WTC11 (cell line): ENCODE measurements around the gene RNGTT.

Experiments
- ATF3 ChIP-seq: sonication (generic); formaldehyde crosslinking; conservative IDR thresholded peaks from 2 replicates; pipeline ENCODE4 v1.8.1; 2022; ENCODE audit warnings: mild to moderate bottlenecking, missing genetic modification reagents
- CBFB ChIP-seq: sonication (generic); formaldehyde crosslinking; IDR thresholded peaks from 2 replicates; pipeline ENCODE4 v1.8.1; 2022; ENCODE audit warnings: mild to moderate bottlenecking, low read depth, missing genetic modification reagents
- CREB1 ChIP-seq: sonication (generic); formaldehyde crosslinking; IDR thresholded peaks from 2 replicates; pipeline ENCODE4 v1.8.0; 2023; ENCODE audit warnings: mild to moderate bottlenecking, missing genetic modification reagents
- ETV6 ChIP-seq: sonication (generic); formaldehyde crosslinking; IDR thresholded peaks from 2 replicates; pipeline ENCODE4 v1.8.1; 2022; ENCODE audit warnings: mild to moderate bottlenecking, missing genetic modification reagents
- GABPB1 ChIP-seq: sonication (generic); formaldehyde crosslinking; IDR thresholded peaks from 2 replicates; pipeline ENCODE4 v1.8.1; 2023; ENCODE audit warnings: mild to moderate bottlenecking, missing genetic modification reagents
- MLX ChIP-seq: sonication (generic); formaldehyde crosslinking; IDR thresholded peaks from 2 replicates; pipeline ENCODE4 v1.8.1; 2023; ENCODE audit warnings: mild to moderate bottlenecking, missing genetic modification reagents, moderate library complexity
- RELA ChIP-seq: sonication (generic); formaldehyde crosslinking; IDR thresholded peaks from 2 replicates; pipeline ENCODE4 v1.8.1; 2022; ENCODE audit warnings: missing genetic modification reagents, mild to moderate bottlenecking, borderline replicate concordance
- ZNF281 ChIP-seq: sonication (generic); formaldehyde crosslinking; IDR thresholded peaks from 2 replicates; pipeline ENCODE4 v1.8.0; 2023; ENCODE audit warnings: mild to moderate bottlenecking, missing genetic modification reagents
- TF ChIP-seq, protein P1 (sequence below): fragments of 250-450 bp; sonication (Bioruptor Pico); IDR thresholded peaks from 2 replicates; pipeline ENCODE4 v1.9.0; 2021; ENCODE audit warnings: mild to moderate bottlenecking
- TF ChIP-seq, protein P2 (sequence below): fragments of 200-600 bp; IDR thresholded peaks from 2 replicates; pipeline ENCODE4 v1.8.0; 2022; ENCODE audit warnings: antibody characterized with exemption
- TF ChIP-seq, protein P3 (sequence below): fragments of 250-450 bp; sonication (Bioruptor Pico); IDR thresholded peaks from 2 replicates; pipeline ENCODE4 v2.1.2; 2022; ENCODE audit warnings: mild to moderate bottlenecking, moderate library complexity
- TF ChIP-seq, protein P4 (sequence below): sonication (generic); formaldehyde crosslinking; IDR thresholded peaks from 2 replicates; pipeline ENCODE4 v1.8.1; 2022; ENCODE audit warnings: low read depth, missing genetic modification reagents, borderline replicate concordance
- TF ChIP-seq, protein P5 (sequence below): sonication (generic); formaldehyde crosslinking; IDR thresholded peaks from 2 replicates; pipeline ENCODE4 v1.8.1; 2023; ENCODE audit warnings: mild to moderate bottlenecking, moderate library complexity, missing genetic modification reagents

DNA sequence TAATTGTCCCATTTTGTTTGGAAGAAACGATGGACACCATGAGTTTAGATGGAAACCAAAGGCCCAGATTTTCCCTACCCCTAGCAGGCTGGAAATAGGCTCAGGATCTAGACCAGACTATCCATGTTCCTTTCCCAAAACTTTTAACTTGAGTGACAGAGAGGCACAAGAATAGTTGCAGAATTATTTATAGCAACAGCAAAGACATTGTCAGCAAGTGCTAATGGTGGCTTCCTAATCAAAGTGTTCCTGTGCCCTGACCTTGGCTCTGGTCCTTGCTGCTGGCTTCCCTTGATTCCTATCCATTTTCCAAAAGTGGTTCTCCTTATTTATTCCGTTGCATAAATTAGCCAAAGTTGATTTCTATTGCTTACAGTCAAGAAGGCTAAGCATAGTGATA lies 103.1 kb downstream of the RNGTT start:
- TF ChIP-seq RELA (CRISPR knock-in tag) (no peak), ZNF281 (no peak), ETV6 (CRISPR knock-in tag) (no peak), MLX (CRISPR knock-in tag) (no peak), ATF3 (CRISPR knock-in tag) (no peak), CBFB (CRISPR knock-in tag) (no peak), GABPB1 (no peak), CREB1 (CRISPR knock-in tag) (no peak)
- TF ChIP-seq, protein P1, sequence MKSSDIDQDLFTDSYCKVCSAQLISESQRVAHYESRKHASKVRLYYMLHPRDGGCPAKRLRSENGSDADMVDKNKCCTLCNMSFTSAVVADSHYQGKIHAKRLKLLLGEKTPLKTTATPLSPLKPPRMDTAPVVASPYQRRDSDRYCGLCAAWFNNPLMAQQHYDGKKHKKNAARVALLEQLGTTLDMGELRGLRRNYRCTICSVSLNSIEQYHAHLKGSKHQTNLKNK (CRISPR knock-in tag): no peak
- TF ChIP-seq, protein P2, sequence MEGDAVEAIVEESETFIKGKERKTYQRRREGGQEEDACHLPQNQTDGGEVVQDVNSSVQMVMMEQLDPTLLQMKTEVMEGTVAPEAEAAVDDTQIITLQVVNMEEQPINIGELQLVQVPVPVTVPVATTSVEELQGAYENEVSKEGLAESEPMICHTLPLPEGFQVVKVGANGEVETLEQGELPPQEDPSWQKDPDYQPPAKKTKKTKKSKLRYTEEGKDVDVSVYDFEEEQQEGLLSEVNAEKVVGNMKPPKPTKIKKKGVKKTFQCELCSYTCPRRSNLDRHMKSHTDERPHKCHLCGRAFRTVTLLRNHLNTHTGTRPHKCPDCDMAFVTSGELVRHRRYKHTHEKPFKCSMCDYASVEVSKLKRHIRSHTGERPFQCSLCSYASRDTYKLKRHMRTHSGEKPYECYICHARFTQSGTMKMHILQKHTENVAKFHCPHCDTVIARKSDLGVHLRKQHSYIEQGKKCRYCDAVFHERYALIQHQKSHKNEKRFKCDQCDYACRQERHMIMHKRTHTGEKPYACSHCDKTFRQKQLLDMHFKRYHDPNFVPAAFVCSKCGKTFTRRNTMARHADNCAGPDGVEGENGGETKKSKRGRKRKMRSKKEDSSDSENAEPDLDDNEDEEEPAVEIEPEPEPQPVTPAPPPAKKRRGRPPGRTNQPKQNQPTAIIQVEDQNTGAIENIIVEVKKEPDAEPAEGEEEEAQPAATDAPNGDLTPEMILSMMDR: no peak
- TF ChIP-seq, protein P3, sequence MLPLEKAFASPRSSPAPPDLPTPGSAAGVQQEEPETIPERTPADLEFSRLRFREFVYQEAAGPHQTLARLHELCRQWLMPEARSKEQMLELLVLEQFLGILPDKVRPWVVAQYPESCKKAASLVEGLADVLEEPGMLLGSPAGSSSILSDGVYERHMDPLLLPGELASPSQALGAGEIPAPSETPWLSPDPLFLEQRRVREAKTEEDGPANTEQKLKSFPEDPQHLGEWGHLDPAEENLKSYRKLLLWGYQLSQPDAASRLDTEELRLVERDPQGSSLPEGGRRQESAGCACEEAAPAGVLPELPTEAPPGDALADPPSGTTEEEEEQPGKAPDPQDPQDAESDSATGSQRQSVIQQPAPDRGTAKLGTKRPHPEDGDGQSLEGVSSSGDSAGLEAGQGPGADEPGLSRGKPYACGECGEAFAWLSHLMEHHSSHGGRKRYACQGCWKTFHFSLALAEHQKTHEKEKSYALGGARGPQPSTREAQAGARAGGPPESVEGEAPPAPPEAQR: no peak
- TF ChIP-seq, protein P4, sequence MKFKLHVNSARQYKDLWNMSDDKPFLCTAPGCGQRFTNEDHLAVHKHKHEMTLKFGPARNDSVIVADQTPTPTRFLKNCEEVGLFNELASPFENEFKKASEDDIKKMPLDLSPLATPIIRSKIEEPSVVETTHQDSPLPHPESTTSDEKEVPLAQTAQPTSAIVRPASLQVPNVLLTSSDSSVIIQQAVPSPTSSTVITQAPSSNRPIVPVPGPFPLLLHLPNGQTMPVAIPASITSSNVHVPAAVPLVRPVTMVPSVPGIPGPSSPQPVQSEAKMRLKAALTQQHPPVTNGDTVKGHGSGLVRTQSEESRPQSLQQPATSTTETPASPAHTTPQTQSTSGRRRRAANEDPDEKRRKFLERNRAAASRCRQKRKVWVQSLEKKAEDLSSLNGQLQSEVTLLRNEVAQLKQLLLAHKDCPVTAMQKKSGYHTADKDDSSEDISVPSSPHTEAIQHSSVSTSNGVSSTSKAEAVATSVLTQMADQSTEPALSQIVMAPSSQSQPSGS: no peak
- TF ChIP-seq, protein P5, sequence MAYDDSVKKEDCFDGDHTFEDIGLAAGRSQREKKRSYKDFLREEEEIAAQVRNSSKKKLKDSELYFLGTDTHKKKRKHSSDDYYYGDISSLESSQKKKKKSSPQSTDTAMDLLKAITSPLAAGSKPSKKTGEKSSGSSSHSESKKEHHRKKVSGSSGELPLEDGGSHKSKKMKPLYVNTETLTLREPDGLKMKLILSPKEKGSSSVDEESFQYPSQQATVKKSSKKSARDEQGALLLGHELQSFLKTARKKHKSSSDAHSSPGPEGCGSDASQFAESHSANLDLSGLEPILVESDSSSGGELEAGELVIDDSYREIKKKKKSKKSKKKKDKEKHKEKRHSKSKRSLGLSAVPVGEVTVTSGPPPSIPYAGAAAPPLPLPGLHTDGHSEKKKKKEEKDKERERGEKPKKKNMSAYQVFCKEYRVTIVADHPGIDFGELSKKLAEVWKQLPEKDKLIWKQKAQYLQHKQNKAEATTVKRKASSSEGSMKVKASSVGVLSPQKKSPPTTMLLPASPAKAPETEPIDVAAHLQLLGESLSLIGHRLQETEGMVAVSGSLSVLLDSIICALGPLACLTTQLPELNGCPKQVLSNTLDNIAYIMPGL (CRISPR knock-in tag): no peak
